Heart right ventricle (tissue), 16 donors: ENCODE measurements around the gene ZBTB9. TPM values are rescaled to one million over a fixed set of nuclear protein-coding genes. Genes with fewer than 3 reads are reported as not detected.

Source experiments
- ATAC-seq, 8 donors: fragments of 200-7000 bp; cut with Tn5 transposase; one replicate each; pipeline ENCODE4 v1.9.1; 2020; ENCODE audit warnings: mild to moderate bottlenecking in 8 of 8, moderate library complexity in 8 of 8, moderate number of reproducible peaks in 1 of 8
- DNase-seq, 2 donors: peaks; one replicate each; pipeline ENCODE4 v3.0.0-alpha.2; 2020
- H3K27ac ChIP-seq, 10 donors: fragments of 200-600 bp; sonication (generic) in 2 of 10; one replicate each; pipeline versions ENCODE4 v1.5.0 to v1.8.0; 2020 to 2022; ENCODE audit warnings: mild to moderate bottlenecking in 3 of 10
- H3K27me3 ChIP-seq, 7 donors: fragments of 200-600 bp; one replicate each; pipeline ENCODE4 v1.8.0; 2021 to 2022; ENCODE audit warnings: mild to moderate bottlenecking in 2 of 7
- H3K36me3 ChIP-seq, 9 donors: fragments of 200-600 bp; sonication (generic) in 1 of 9; one replicate each; pipeline versions ENCODE4 v1.5.0 to v1.8.0; 2020 to 2022; ENCODE audit warnings: mild to moderate bottlenecking in 2 of 9
- H3K4me1 ChIP-seq, 9 donors: fragments of 200-600 bp; sonication (generic) in 1 of 9; one replicate each; pipeline versions ENCODE4 v1.5.0 to v1.8.0; 2020 to 2022; ENCODE audit warnings: mild to moderate bottlenecking in 4 of 9
- H3K4me3 ChIP-seq, 10 donors: fragments of 200-600 bp; sonication (generic) in 2 of 10; one replicate each; pipeline versions ENCODE4 v1.5.0 to v1.8.0; 2020 to 2022; ENCODE audit warnings: mild to moderate bottlenecking in 7 of 10, moderate library complexity in 2 of 10
- H3K9me3 ChIP-seq, 11 donors: fragments of 200-600 bp in 10 of 11; sonication (generic) in 2 of 11; one replicate each; pipeline versions ENCODE4 v1.5.0 to v1.8.0; 2013 to 2022; ENCODE audit warnings: mild to moderate bottlenecking in 2 of 11, control low read depth in 1 of 11, moderate library complexity in 1 of 11
- WGBS, 2 donors: extraction: QIAGEN DNeasy Blood & Tissue Kit; methylation state at CpG; one replicate each; pipeline ENCODE4 v1.1.7; 2013; ENCODE audit warnings: inconsistent platforms in 1 of 2; 5-methylcytosine and 5-hydroxymethylcytosine counted together
- intact Hi-C, 10 donors: fragments of 100-400 bp; cut with DNase I; formaldehyde crosslinking; loops; one replicate each; pipeline versions ENCODE4 v1.11.1 to v1.14.2; 2022
- polyA plus RNA-seq, 2 donors: library from polyadenylated mRNA; stranded (reverse); fragments of 200-250 nt; gene quantifications; one replicate each; pipeline ENCODE4 v1.2.3, GENCODE V29; 2013
- total RNA-seq, 10 donors: library from RNA; stranded (reverse); fragmentation: NEBNext Ultra II Directional in 3 of 10; extraction: Animal tissue kit (Norgen Biotek cat#: 25700) in 3 of 10; gene quantifications; one replicate each; pipeline versions ENCODE4 v1.2.1 to v1.2.4, GENCODE V29; 2021 to 2023
- TF ChIP-seq, protein P1 (sequence below), 9 donors: fragments of 200-600 bp; sonication (generic) in 2 of 9; IDR thresholded peaks; one replicate each; pipeline versions ENCODE4 v1.5.0 to v1.8.0; 2021 to 2022; ENCODE audit warnings: antibody characterized with exemption in 9 of 9, mild to moderate bottlenecking in 5 of 9, moderate library complexity in 1 of 9
- donor health status: Arrhythmogenic right ventricular cardiomyopathy.
- donor health status: ischemic (EF 13 %, LVEDD 7.1; RV severe dilation, severe dysfunction).
- donor health status: healthy with polysubstance abuse.
- donor health status: DM: no; HTN: yes; CAD: no.
- donor health status: DM: no; HTN: no; CAD: no.
- donor health status: ischemic (EF 25% LVEDD 6.9; RV normal size, moderate dysfunction).
- donor health status: ischemic (EF 25% LVEDD 5.7; RV mildly dilated, moderate dysfunction).
- donor health status: healthy.
- donor health status: DM: yes; HTN: yes; CAD: no.
- donor health status: Ischemic cardiomyopathy.
- donor health status: ischemic (EF 35%, LVEDD 5.7; RV mildly dilated, moderate dysfunction).
- donor health status: nonischemic (EF 11% LVEDD 7.7; RV severe dilation, severe dysfunction).
- donor health status: DM: yes; HTN: yes; CAD: no.
- donor health status: PGD.
- donor health status: ischemic (EF 29% LVEDD 5.4; RV normal size, mild dysfunction).
- donor health status: nonischemic (EF 23%, LVEDD 6.1; RV moderate dilation, normal function).

Gene ZBTB9
- total and polyA plus RNA-seq, 12 donors = 1.2 to 6.5 (median 4.8) TPM

DNA sequence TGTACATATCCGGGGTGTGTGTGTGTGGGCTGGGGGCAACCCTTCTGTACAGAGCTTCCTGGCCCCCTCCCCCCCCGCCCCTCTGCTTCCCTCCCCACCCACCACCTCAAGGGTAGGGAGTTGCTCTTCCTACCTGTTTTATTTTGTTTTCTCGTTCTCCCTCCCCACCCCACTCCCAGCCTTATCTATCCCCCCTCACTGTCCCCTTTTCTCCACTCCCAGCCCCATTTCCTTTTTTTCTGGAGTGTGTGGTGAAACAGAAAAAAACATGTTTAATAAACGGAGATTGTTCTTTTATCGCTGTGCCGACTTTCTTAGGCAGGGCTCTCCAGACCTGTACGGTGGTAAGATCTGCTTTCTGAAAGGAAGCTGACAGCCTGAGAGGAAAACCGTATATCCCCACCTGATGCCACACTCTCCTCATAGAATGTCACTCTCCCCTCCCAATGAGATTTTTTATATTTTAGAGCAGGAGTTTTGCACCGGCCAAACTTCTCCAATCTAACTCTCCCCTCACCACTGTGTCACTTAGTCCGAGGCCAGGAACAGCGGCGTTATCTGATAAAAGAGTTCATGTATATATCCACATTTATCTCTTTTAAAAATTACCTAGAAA is 875 bp upstream of the ZBTB9 start:
- H3K9me3 ChIP-seq = no peaks in the 10 kb centered on the region
- H3K4me3 ChIP-seq = peak overlapping the region; percentile 61 to 97 (median 81)
- intact Hi-C loops = loop anchor here in 8 of 10 donors (2.0 to 10.0 kb wide), 3 partner anchors 63 to 121 kb away; partner anchors contain the start of gene KIFC1 (in 1 of the 8)
- H3K27me3 ChIP-seq = no peaks in the 10 kb centered on the region
- WGBS, 2 donors = 6 to 9% methylated on average over 12 of the region's 12 CpGs
- DNase-seq (no peak), ATAC-seq (peak in 1 of 8 donors; percentile 4)
- peaks cover 4 to 43% (median 17%) of the 10 kb centered on the region in 9 donors for H3K4me1 ChIP-seq
- TF ChIP-seq, protein P1, sequence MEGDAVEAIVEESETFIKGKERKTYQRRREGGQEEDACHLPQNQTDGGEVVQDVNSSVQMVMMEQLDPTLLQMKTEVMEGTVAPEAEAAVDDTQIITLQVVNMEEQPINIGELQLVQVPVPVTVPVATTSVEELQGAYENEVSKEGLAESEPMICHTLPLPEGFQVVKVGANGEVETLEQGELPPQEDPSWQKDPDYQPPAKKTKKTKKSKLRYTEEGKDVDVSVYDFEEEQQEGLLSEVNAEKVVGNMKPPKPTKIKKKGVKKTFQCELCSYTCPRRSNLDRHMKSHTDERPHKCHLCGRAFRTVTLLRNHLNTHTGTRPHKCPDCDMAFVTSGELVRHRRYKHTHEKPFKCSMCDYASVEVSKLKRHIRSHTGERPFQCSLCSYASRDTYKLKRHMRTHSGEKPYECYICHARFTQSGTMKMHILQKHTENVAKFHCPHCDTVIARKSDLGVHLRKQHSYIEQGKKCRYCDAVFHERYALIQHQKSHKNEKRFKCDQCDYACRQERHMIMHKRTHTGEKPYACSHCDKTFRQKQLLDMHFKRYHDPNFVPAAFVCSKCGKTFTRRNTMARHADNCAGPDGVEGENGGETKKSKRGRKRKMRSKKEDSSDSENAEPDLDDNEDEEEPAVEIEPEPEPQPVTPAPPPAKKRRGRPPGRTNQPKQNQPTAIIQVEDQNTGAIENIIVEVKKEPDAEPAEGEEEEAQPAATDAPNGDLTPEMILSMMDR (IDR thresholded peaks at IDR 0.05) = no peak
- H3K27ac ChIP-seq = peak overlapping the region in 9 of 10 donors; percentile 72 to 90 (median 87)
- H3K36me3 ChIP-seq = peaks cover 0 to 34% (median 0%) of the 10 kb centered on the region in 9 donors

DNA sequence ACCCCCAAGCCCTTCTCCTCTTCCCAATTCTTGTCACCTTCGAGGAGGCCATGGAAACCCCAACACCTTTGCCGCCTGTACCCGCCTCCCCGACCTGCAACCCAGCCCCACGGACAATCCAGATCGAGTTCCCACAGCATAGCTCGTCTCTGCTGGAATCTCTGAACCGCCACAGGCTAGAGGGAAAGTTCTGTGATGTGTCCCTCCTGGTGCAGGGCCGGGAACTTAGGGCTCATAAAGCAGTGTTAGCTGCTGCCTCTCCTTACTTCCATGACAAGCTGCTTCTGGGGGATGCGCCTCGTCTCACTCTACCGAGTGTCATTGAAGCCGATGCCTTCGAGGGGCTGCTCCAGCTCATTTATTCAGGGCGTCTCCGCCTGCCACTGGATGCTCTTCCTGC is 675 bp downstream of the ZBTB9 start:
- no peak for DNase-seq
- intact Hi-C loops = loop anchor here in 8 of 10 donors (2.0 to 10.0 kb wide), 3 partner anchors 64 to 120 kb away; partner anchors contain the start of gene KIFC1 (in 1 of the 8)

DNA sequence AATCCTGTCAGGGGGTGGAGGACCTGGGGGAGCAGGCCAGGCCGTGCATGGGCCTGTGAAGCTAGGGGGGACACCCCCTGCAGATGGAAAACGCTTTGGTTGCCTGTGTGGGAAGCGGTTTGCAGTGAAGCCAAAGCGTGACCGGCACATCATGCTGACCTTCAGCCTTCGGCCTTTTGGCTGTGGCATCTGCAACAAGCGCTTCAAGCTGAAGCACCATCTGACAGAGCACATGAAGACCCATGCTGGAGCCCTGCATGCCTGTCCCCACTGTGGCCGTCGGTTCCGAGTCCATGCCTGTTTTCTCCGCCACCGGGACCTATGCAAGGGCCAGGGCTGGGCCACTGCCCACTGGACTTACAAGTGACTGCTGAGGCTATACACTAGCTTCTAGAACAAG is 1.8 kb downstream of the ZBTB9 start:
- Histone ChIP-seq H3K27me3 (no peaks in the 10 kb centered on the region), H3K9me3 (no peaks in the 10 kb centered on the region), H3K4me1 (peaks cover 4 to 26% (median 17%) of the 10 kb centered on the region in 9 donors), H3K4me3 (no peak overlapping the region), H3K36me3 (peaks cover 0 to 22% (median 0%) of the 10 kb centered on the region in 9 donors), H3K27ac (no peak overlapping the region)
- DNase-seq = no peak
- TF ChIP-seq, protein P1 (IDR thresholded peaks at IDR 0.05) = no peak
- intact Hi-C loops = loop anchor here in 8 of 10 donors (10.0 kb wide), 2 partner anchors 109 to 119 kb away; no protein-coding TSS in a partner anchor
- WGBS, 2 donors = 96 to 97% methylated on average over 12 of the region's 12 CpGs
- no peak for ATAC-seq

More for the DNA sequence above, 675 bp downstream of the ZBTB9 start:
- Histone ChIP-seq H3K4me1 (peaks cover 4 to 34% (median 17%) of the 10 kb centered on the region in 9 donors), H3K9me3 (no peaks in the 10 kb centered on the region), H3K27ac (peak overlapping the region in 7 of 10 donors; percentile 72 to 90 (median 88)), H3K27me3 (no peaks in the 10 kb centered on the region), H3K36me3 (peaks cover 0 to 22% (median 0%) of the 10 kb centered on the region in 9 donors), H3K4me3 (peak overlapping the region; percentile 61 to 97 (median 81))
- TF ChIP-seq, protein P1 (IDR thresholded peaks at IDR 0.05) = no peak
- WGBS, 2 donors = 44 to 48% methylated on average over 16 of the region's 16 CpGs
- ATAC-seq = no peak

- ATAC-seq = no peak
- no peak overlapping the region for H3K27ac ChIP-seq
- no peaks in the 10 kb centered on the region for H3K9me3 ChIP-seq
- WGBS, 2 donors = 63 to 68% methylated on average over 3 of the region's 3 CpGs
- peaks cover 4 to 14% (median 10%) of the 10 kb centered on the region in 9 donors for H3K4me1 ChIP-seq
- TF ChIP-seq, protein P1 (IDR thresholded peaks at IDR 0.05) = no peak
- H3K4me3 ChIP-seq = no peak overlapping the region
- no peaks in the 10 kb centered on the region for H3K27me3 ChIP-seq
- no peak for DNase-seq
- intact Hi-C loops = loop anchor here in 8 of 10 donors (10.0 kb wide), 2 partner anchors 106 to 116 kb away; no protein-coding TSS in a partner anchor
- peaks cover 0 to 22% (median 0%) of the 10 kb centered on the region in 9 donors for H3K36me3 ChIP-seq
Measured at GRCh38 chr6:33458676-33459075, 4.3 kb downstream of the ZBTB9 start.
